Spleen (tissue), 11 donors: ENCODE results near the gene IL1RN. TPM values are rescaled to one million over a fixed set of nuclear protein-coding genes. Genes with fewer than 3 reads are reported as not detected.

Experiments
- DNase-seq: peaks from one replicate; pipeline ENCODE4 v3.0.0-alpha.2; 2020
- H3K27ac ChIP-seq, 8 donors: fragments of 200-600 bp; sonication (generic) in 7 of 8; 1 replicate in 4 of 8; 2 replicates in 4 of 8; pipeline versions ENCODE4 v1.5.0 to v1.8.0; 2016 to 2021; ENCODE audit warnings: inconsistent platforms in 4 of 8, mild to moderate bottlenecking in 4 of 8, moderate library complexity in 1 of 8
- H3K27me3 ChIP-seq, 7 donors: fragments of 200-600 bp; sonication (generic) in 6 of 7; replicated peaks in 1 of 7; 1 replicate in 4 of 7; 2 replicates in 3 of 7; pipeline versions ENCODE4 v1.5.0 to v1.8.0; 2016 to 2021; ENCODE audit warnings: inconsistent platforms in 3 of 7, mild to moderate bottlenecking in 1 of 7
- H3K36me3 ChIP-seq, 6 donors: fragments of 200-600 bp; sonication (generic) in 5 of 6; 1 replicate in 4 of 6; 2 replicates in 2 of 6; pipeline versions ENCODE4 v1.5.0 to v1.8.0; 2016 to 2021; ENCODE audit warnings: inconsistent platforms in 2 of 6
- H3K4me1 ChIP-seq, 6 donors: fragments of 200-600 bp; sonication (generic) in 5 of 6; 1 replicate in 3 of 6; 2 replicates in 3 of 6; pipeline versions ENCODE4 v1.5.0 to v1.8.0; 2016 to 2021; ENCODE audit warnings: inconsistent platforms in 3 of 6
- H3K4me3 ChIP-seq, 8 donors: fragments of 200-600 bp; sonication (generic) in 7 of 8; 1 replicate in 4 of 8; 2 replicates in 4 of 8; pipeline versions ENCODE4 v1.5.0 to v1.8.0; 2016 to 2021; ENCODE audit warnings: inconsistent platforms in 4 of 8, mild to moderate bottlenecking in 4 of 8, moderate library complexity in 2 of 8
- H3K9me3 ChIP-seq, 8 donors: fragments of 200-600 bp; sonication (generic) in 7 of 8; 1 replicate in 4 of 8; 2 replicates in 4 of 8; pipeline versions ENCODE4 v1.5.0 to v1.8.0; 2016 to 2021; ENCODE audit warnings: inconsistent platforms in 4 of 8
- CTCF ChIP-seq, 11 experiments: fragments of 200-600 bp in 7 of 11; fragments of 450-650 bp in 4 of 11; sonication (generic) in 4 of 11; IDR thresholded peaks in 8 of 11; conservative IDR thresholded peaks in 3 of 11; 1 replicate in 7 of 11; 2 replicates in 4 of 11; pipeline versions ENCODE4 v1.4.0 to v1.8.0; 2016 to 2021; ENCODE audit warnings: antibody characterized with exemption in 11 of 11, inconsistent platforms in 4 of 11, mild to moderate bottlenecking in 1 of 11
- POLR2A ChIP-seq, 3 donors: fragments of 450-650 bp; IDR thresholded peaks; one replicate each; pipeline ENCODE4 v1.5.1; 2017; ENCODE audit warnings: antibody characterized with exemption in 3 of 3, mild to moderate bottlenecking in 1 of 3
- POLR2AphosphoS5 ChIP-seq, 3 donors: sonication (generic); formaldehyde crosslinking; IDR thresholded peaks; one replicate each; pipeline ENCODE4 v1.5.1; 2017; ENCODE audit warnings: antibody characterized with exemption in 3 of 3
- WGBS, 5 donors: extraction: QIAGEN DNeasy Blood & Tissue Kit in 3 of 5; methylation state at CpG; one replicate each; pipeline versions ENCODE4 v1.1.5 to v1.1.7; 2013 to 2018; 5-methylcytosine and 5-hydroxymethylcytosine counted together
- intact Hi-C: fragments of 100-400 bp; cut with DNase I; formaldehyde crosslinking; loops from one replicate; pipeline ENCODE4 v1.15.0; 2023; ENCODE audit warnings: low total_unique reads
- polyA plus RNA-seq, 3 donors: library from polyadenylated mRNA; stranded (reverse); fragments of 200-250 nt; gene quantifications; one replicate each; pipeline ENCODE4 v1.2.1, GENCODE V29; 2013
- total RNA-seq, 7 donors: library from RNA; depleted of rRNA in 3 of 7; stranded (reverse); fragments of >200 nt in 3 of 7; fragmentation: NEBNext Ultra II Directional in 4 of 7; extraction: Animal tissue kit (Norgen Biotek cat#: 25700) in 4 of 7; gene quantifications; one replicate each; pipeline versions ENCODE4 v1.1.0 to v1.2.1, GENCODE V29; 2016 to 2021
- donor health status: healthy with polysubstance abuse.
- donor health status: DM: no; HTN: no; CAD: no; lungs with moderate emphysema.
- donor health status: DM: no; HTN: no; CAD: no.
- donor health status: Bipolar disorder and iron deficiency.
- donor health status: healthy.
- donor health status: DM: no; HTN: no; CAD: no.
- donor health status: DM: yes; HTN: yes; CAD: no.

The IL1RN gene
- total and polyA plus RNA-seq, 10 donors: 1.9 to 53.9 (median 12.0) TPM

- intact Hi-C loops: no loop called here
- Histone ChIP-seq H3K27me3 (no peaks in the 10 kb centered on the region), H3K27ac (peak overlapping the region in 2 of 8 donors; percentile 30 to 50), H3K4me1 (peaks cover 0 to 12% (median 0%) of the 10 kb centered on the region in 6 donors), H3K36me3 (no peaks in the 10 kb centered on the region), H3K9me3 (peaks cover 0 to 31% (median 6%) of the 10 kb centered on the region in 8 donors), H3K4me3 (peak overlapping the region in 1 of 8 donors; percentile 32)
- no peak for TF ChIP-seq POLR2AphosphoS5 (IDR thresholded peaks at IDR 0.05)
- TF ChIP-seq CTCF (IDR thresholded peaks at IDR 0.05 in 8 of 11, conservative IDR thresholded peaks at IDR 0.05 in 3 of 11): no peak
- no peak for TF ChIP-seq POLR2A (IDR thresholded peaks at IDR 0.05)
- no peak for DNase-seq
- WGBS, 5 donors: 88 to 97% (median 94%) methylated on average over 6 of the region's 6 CpGs
These were observed 28.9 kb upstream of the IL1RN start for GRCh38 chr2:113098532-113098931.

- DNase-seq: no peak
- Histone ChIP-seq H3K4me1 (peaks cover 0 to 12% (median 0%) of the 10 kb centered on the region in 6 donors), H3K36me3 (no peaks in the 10 kb centered on the region), H3K9me3 (peaks cover 0 to 18% (median 0%) of the 10 kb centered on the region in 8 donors), H3K27ac (no peak overlapping the region), H3K4me3 (no peak overlapping the region), H3K27me3 (no peaks in the 10 kb centered on the region)
- intact Hi-C loops: no loop called here
- WGBS, 5 donors: 65 to 96% (median 87%) methylated on average over 2 of the region's 2 CpGs
- TF ChIP-seq POLR2AphosphoS5 (IDR thresholded peaks at IDR 0.05): no peak
- no peak for TF ChIP-seq POLR2A (IDR thresholded peaks at IDR 0.05)
- no peak for TF ChIP-seq CTCF (IDR thresholded peaks at IDR 0.05 in 8 of 11, conservative IDR thresholded peaks at IDR 0.05 in 3 of 11)
These were observed 25.3 kb upstream of the IL1RN start for GRCh38 chr2:113102133-113102532.

GRCh38 chr2:113103277-113103676 is 24.1 kb upstream of the IL1RN start:
- Histone ChIP-seq H3K36me3 (no peaks in the 10 kb centered on the region), H3K27ac (no peak overlapping the region), H3K4me3 (no peak overlapping the region), H3K27me3 (peaks cover 0 to 4% (median 0%) of the 10 kb centered on the region in 7 donors), H3K9me3 (peaks cover 0 to 15% (median 0%) of the 10 kb centered on the region in 8 donors), H3K4me1 (peaks cover 0 to 3% (median 0%) of the 10 kb centered on the region in 6 donors)
- 92 to 98% (median 95%) methylated on average over 4 of the region's 4 CpGs for WGBS, 5 donors
- intact Hi-C loops: no loop called here
- no peak for TF ChIP-seq POLR2AphosphoS5 (IDR thresholded peaks at IDR 0.05)
- TF ChIP-seq CTCF (IDR thresholded peaks at IDR 0.05 in 8 of 11, conservative IDR thresholded peaks at IDR 0.05 in 3 of 11): no peak
- TF ChIP-seq POLR2A (IDR thresholded peaks at IDR 0.05): no peak
- DNase-seq: no peak

- Histone ChIP-seq H3K36me3 (no peaks in the 10 kb centered on the region), H3K9me3 (peaks cover 0 to 15% (median 0%) of the 10 kb centered on the region in 8 donors), H3K4me1 (no peaks in the 10 kb centered on the region), H3K27ac (no peak overlapping the region), H3K4me3 (no peak overlapping the region), H3K27me3 (peaks cover 0 to 4% (median 0%) of the 10 kb centered on the region in 7 donors)
- intact Hi-C loops: no loop called here
- TF ChIP-seq POLR2AphosphoS5 (IDR thresholded peaks at IDR 0.05): no peak
- TF ChIP-seq POLR2A (IDR thresholded peaks at IDR 0.05): no peak
- TF ChIP-seq CTCF (IDR thresholded peaks at IDR 0.05 in 8 of 11, conservative IDR thresholded peaks at IDR 0.05 in 3 of 11): no peak
- WGBS, 5 donors: 72 to 94% (median 93%) methylated on average over 3 of the region's 3 CpGs
- no peak for DNase-seq
These were observed 23.3 kb upstream of the IL1RN start for GRCh38 chr2:113104054-113104611.
